ENCODE data around the gene PACRG.

The PACRG gene

DNA sequence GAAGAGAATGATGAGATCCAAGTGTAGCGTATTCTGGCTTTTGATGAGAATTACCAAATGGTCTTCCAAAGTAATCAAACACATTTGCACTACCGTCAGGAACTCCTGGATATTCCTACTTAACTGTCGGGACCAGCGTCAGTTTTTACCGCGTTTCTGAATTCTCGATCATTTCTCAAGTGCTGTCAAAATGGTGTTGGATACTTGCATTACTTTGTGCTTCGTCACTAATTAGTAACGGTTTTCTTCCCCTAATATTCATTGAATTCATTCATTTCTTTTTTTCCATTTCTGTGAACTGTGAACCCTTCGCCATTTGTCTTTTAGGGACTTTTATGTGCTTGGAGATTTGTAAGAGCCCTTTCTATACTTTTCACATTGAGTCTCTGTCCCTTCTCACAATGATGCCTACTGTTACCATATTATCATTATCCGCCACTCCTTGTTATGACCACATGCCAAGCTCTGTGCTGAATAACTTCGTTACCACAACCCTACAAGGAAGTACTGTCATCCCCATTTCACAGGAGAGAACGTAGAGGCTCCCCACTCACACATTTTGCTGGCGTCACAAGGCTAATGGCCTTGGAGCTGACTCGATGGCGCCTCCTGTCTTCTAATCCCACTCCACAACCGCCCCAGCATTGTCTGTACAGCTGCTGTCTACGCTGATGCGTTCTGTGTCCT is 612.6 kb downstream of the PACRG start:
- H3K27me3 ChIP-seq (ENCODE audit: low read length): no peaks in the 10 kb centered on the region
- no peak overlapping the region for H3K4me2 ChIP-seq (ENCODE audit: low read depth, low read length, poor library complexity, severe bottlenecking)
- no peak overlapping the region for H2AFZ ChIP-seq (ENCODE audit: low read depth, low read length, severe bottlenecking)
- no peaks in the 10 kb centered on the region for H3K79me2 ChIP-seq (ENCODE audit: insufficient read depth, low read length)
- H3K9me2 ChIP-seq (replicated peaks; ENCODE audit: insufficient read depth, low read length): no peaks in the 10 kb centered on the region
- no peak for TF ChIP-seq EZH2phosphoT487 (conservative IDR thresholded peaks at IDR 0.05; ENCODE audit: low read length)
- TF ChIP-seq, protein P1, sequence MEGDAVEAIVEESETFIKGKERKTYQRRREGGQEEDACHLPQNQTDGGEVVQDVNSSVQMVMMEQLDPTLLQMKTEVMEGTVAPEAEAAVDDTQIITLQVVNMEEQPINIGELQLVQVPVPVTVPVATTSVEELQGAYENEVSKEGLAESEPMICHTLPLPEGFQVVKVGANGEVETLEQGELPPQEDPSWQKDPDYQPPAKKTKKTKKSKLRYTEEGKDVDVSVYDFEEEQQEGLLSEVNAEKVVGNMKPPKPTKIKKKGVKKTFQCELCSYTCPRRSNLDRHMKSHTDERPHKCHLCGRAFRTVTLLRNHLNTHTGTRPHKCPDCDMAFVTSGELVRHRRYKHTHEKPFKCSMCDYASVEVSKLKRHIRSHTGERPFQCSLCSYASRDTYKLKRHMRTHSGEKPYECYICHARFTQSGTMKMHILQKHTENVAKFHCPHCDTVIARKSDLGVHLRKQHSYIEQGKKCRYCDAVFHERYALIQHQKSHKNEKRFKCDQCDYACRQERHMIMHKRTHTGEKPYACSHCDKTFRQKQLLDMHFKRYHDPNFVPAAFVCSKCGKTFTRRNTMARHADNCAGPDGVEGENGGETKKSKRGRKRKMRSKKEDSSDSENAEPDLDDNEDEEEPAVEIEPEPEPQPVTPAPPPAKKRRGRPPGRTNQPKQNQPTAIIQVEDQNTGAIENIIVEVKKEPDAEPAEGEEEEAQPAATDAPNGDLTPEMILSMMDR (IDR thresholded peaks at IDR 0.05; ENCODE audit: insufficient read depth, low read length, poor library complexity, severe bottlenecking): no peak
- H3K4me3 ChIP-seq (ENCODE audit: insufficient read depth, low read length, poor library complexity, severe bottlenecking): no peak overlapping the region
- H3K27ac ChIP-seq (ENCODE audit: low read depth, low read length): no peak overlapping the region
- H3K9me3 ChIP-seq (ENCODE audit: insufficient read depth, low read length): no peaks in the 10 kb centered on the region
- no peaks in the 10 kb centered on the region for H4K20me1 ChIP-seq (ENCODE audit: low read depth, low read length)
- no peaks in the 10 kb centered on the region for H3K36me3 ChIP-seq (ENCODE audit: low read length)
- H3K9ac ChIP-seq (ENCODE audit: low read length): no peak overlapping the region
- H3F3A ChIP-seq (ENCODE audit: insufficient read depth): no peaks in the 10 kb centered on the region

DNA sequence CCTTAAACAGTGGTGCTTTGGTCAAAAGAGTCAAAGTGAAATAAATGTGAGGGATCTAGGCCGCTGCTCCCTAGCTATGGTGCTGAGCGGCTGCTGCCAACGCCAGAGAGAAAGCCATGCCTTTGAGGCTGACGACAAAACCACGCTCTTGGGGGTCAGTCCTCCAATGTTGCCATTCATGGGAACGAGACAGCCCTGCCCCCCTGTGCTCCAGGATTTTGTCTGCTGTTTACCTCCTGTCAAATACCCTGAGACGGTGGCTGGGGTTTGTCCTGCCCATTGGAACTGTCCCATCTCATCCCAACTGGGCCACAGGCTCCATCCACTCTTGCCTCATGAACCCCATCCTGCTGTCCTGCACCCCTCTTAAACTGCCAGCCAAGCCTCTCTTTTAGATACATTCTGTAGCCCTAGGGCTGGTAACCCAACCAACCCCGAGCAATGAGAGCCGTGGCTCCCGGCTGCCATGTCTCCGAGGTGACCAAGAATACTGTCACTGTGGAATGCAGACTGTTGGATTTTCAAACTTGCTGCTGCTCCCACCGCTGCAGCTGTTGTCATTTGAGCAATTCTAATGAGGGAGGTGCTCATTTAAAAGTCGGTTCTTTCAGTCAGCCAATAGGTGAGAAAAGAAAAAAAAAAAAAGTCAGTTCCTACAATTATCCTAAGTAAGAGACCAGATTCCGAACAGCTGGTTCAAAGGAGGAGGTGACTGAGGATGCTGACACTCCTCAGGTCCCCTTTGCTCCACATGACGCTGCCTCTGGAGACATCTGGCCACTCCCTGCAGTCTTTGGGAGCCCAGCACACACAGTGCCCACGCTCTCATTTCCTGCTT is 613.7 kb downstream of the PACRG start:
- Histone ChIP-seq H3K79me2 (ENCODE audit: insufficient read depth, low read length) (no peaks in the 10 kb centered on the region), H3K9me3 (ENCODE audit: insufficient read depth, low read length) (no peaks in the 10 kb centered on the region), H3K4me3 (ENCODE audit: insufficient read depth, low read length, poor library complexity, severe bottlenecking) (no peak overlapping the region), H3K9me2 (replicated peaks; ENCODE audit: insufficient read depth, low read length) (no peaks in the 10 kb centered on the region), H3K27me3 (ENCODE audit: low read length) (no peaks in the 10 kb centered on the region), H3K4me2 (ENCODE audit: low read depth, low read length, poor library complexity, severe bottlenecking) (no peak overlapping the region), H3K36me3 (ENCODE audit: low read length) (no peaks in the 10 kb centered on the region), H3F3A (ENCODE audit: insufficient read depth) (no peaks in the 10 kb centered on the region), H3K27ac (ENCODE audit: low read depth, low read length) (no peak overlapping the region), H2AFZ (ENCODE audit: low read depth, low read length, severe bottlenecking) (no peak overlapping the region), H4K20me1 (ENCODE audit: low read depth, low read length) (no peaks in the 10 kb centered on the region), H3K9ac (ENCODE audit: low read length) (no peak overlapping the region)
- TF ChIP-seq EZH2phosphoT487 (conservative IDR thresholded peaks at IDR 0.05; ENCODE audit: low read length): no peak
- TF ChIP-seq, protein P1 (IDR thresholded peaks at IDR 0.05; ENCODE audit: insufficient read depth, low read length, poor library complexity, severe bottlenecking): no peak

DNA sequence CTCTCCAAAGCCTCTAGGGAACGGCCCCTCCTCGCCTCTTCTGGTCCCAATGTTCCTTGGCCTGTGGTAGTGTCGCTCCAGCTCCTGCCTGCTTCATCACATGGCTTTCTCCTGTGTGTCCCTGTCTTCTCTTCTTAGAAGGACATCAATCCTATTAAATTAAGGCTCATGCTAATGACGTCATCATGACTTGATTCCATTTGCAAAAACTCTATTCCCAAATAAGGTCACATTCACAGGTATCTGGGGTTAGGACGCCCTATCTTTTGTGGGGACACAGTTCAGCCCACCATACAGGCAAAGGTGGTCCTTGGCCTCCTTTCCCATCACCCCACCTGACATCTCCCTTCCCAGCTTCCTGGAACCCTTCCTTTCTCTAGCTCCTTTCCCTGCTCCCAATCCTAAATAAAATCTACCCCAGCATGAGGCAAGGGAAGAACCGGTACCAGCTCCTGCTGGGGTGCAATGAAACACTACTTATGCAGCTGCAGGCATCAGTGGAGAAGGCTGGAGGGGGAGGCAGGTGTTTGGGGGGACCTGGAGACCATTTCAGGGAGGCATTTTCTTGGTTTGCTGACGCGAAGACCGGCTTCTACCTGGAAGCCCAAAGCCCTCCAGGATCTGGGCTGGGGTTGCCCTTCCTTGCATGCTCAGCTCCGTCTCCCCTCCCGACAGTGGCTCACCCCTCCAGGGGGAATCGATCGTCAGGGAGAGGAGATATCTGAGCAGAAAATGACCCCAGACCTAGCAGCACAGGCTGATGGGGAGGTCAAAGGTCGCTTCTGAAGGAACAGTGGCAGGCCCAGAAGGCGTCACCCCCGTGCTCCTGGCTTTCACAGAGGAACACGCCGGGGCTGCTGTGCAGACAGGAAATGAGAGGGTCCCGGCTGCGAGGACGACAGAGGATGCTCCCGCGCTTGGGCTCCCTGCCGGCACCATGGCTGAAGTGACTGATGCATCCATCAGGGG is 615.1 kb downstream of the PACRG start:
- H3K9ac ChIP-seq (ENCODE audit: low read length): no peak overlapping the region
- no peaks in the 10 kb centered on the region for H3K79me2 ChIP-seq (ENCODE audit: insufficient read depth, low read length)
- no peak overlapping the region for H3K27ac ChIP-seq (ENCODE audit: low read depth, low read length)
- H3F3A ChIP-seq (ENCODE audit: insufficient read depth): no peaks in the 10 kb centered on the region
- no peak overlapping the region for H2AFZ ChIP-seq (ENCODE audit: low read depth, low read length, severe bottlenecking)
- H3K9me2 ChIP-seq (replicated peaks; ENCODE audit: insufficient read depth, low read length): no peaks in the 10 kb centered on the region
- no peaks in the 10 kb centered on the region for H3K27me3 ChIP-seq (ENCODE audit: low read length)
- H4K20me1 ChIP-seq (ENCODE audit: low read depth, low read length): no peaks in the 10 kb centered on the region
- TF ChIP-seq, protein P1 (IDR thresholded peaks at IDR 0.05; ENCODE audit: insufficient read depth, low read length, poor library complexity, severe bottlenecking): no peak
- no peak for TF ChIP-seq EZH2phosphoT487 (conservative IDR thresholded peaks at IDR 0.05; ENCODE audit: low read length)
- H3K9me3 ChIP-seq (ENCODE audit: insufficient read depth, low read length): no peaks in the 10 kb centered on the region
- no peaks in the 10 kb centered on the region for H3K36me3 ChIP-seq (ENCODE audit: low read length)
- no peak overlapping the region for H3K4me3 ChIP-seq (ENCODE audit: insufficient read depth, low read length, poor library complexity, severe bottlenecking)
- no peak overlapping the region for H3K4me2 ChIP-seq (ENCODE audit: low read depth, low read length, poor library complexity, severe bottlenecking)
